GM18861 (cell line): Measurements from ENCODE around the gene EGFR.
A peak's percentile ranks its signal among the peaks of the same experiment; 100 is the strongest.

Experiments used
- ATAC-seq: cut with Tn5 transposase; IDR thresholded peaks from one replicate; pipeline ENCODE4 v1.9.1; 2021; ENCODE audit not compliant: unreplicated experiment

EGFR gene

GRCh38 chr7:55121249-55121648 lies 102.4 kb downstream of the EGFR start:
- no peak for ATAC-seq

- ATAC-seq = no peak
Observed at GRCh38 chr7:55122263-55122662, 103.4 kb downstream of the EGFR start.

DNA sequence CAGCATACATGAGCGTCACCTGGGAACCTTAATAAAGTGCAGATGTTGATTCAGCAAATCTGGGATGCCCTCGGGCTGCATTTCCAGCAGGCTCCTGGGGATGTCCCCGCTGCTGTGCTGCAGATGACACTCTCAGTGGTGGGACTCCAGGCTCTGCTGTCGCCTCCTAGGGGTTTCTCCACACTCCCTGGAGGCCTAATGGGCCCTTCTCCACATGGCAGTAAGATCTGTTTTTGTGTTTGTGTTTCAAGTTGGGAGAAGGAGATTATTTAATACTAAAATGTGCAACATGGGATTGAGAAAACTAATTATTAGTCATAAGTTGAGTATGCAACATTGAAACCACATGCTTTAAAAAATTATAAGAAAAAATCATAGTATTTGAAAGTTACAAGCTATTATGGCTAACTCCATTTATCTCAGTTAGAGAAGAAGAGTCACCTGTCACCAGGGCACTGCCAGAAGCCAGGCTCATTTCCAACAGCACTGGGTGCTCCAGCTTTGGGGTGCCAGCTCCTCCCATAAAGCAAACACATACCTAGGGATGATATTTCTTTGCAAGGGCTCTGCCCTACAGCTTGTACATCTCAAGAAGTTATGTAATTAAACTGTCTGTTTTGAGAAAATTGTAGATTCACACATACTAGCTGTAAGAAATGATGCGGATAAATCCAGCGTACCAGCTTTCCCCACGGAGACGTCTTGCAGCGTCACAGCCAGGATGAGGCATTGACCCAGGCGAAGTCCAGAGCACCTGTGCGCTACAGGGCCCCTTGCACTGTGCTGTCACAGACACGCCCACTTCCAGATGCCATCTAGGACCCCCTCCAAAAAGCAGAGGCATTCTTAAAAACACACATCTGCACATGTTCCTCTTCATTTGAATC lies 106.4 kb downstream of the EGFR start:
- ATAC-seq = no peak

DNA sequence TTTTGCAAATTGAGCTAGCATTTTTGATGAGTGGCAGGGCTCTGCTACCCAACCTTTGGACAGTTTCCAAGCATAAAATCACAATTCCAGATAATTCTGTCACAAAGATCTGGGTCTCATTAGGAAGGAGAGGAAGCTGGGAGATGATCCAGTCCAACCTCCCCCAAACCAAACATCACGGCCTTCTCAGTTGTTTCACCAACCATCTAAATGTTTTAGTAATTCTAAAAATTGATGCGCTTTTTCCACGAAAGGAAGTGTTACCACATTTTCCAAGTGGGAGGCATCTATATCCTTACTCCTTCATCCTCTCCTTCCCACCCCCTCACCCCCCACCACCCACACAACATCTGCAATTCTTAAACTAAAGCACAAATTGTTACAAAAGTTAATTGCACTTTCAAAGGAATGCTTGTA lies 108.3 kb downstream of the EGFR start:
- no peak for ATAC-seq

DNA sequence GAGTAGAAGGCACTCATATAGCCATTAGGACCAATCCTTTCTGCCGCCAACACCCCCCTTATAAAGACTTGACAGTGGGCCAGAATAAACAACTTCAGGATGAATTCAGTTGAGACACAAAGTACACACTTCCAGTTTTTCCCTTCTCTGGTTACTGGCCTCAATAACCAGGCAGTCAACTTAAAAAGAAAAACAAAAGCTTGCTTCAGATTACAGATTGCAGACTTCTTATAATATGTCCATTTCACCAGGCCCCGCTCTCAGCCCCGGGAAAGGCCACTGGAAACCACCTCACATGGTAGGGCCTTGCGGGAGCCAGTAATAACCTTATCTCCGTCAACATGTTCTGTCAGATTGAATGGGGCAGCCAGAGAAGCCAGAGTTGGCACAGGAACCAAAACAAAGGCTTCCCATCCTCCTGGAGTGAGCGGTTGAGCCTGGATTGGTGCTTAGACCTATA lies 108.8 kb downstream of the EGFR start:
- ATAC-seq = no peak

DNA sequence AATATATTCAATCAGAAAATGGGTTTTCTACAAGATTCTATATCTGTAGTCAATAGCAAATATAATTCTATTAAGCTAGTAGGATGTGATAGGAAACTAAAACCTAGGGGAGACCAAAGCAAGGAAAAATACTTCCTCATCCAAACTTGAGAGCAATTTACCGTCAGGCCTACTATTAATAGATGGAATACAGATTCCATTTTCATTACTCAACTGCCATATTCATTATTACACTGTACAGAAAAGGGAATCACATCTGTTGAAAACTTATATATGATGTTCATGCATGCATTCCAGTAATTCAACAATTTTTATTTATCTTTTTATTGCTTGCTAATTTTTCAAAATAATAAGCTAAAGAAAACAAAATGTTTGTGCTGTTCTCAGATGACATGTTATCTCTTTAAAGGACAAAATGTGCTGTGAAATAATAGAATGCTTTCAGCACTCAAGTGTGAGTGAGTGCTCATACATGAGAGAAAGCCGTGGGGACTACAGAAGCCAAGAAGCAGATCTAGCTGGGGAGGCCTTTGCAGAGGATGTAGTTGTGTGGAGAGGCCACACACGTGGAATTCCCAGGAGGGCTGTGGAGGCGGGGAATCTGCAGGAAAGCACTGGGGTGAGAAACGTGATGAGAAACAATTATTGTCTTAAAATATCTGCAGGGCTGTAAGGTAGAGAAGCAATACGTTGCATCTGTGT lies 110.0 kb downstream of the EGFR start:
- ATAC-seq = no peak

GRCh38 chr7:55129541-55130394 lies 111.0 kb downstream of the EGFR start:
- no peak for ATAC-seq

GRCh38 chr7:55130395-55131141 lies 111.8 kb downstream of the EGFR start:
- ATAC-seq = no peak

- ATAC-seq = no peak
Observed at GRCh38 chr7:55131142-55131929, 112.5 kb downstream of the EGFR start.

DNA sequence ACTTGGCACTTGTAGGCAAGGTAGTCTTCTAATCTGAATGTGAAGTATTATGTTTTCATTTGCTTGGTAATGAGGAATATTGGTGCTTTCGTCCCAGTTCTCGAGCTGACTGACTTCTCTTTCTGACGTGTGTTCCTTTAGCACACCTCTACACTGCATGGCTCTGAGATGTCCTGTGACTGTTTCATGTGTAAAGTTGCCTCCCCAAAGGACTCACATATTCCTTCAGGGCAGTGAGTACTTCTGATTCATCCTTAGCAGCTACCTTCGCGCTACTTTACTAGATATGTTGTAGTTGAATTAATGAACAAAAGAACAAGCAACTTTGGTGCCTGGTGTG lies 113.7 kb downstream of the EGFR start:
- ATAC-seq = no peak

DNA sequence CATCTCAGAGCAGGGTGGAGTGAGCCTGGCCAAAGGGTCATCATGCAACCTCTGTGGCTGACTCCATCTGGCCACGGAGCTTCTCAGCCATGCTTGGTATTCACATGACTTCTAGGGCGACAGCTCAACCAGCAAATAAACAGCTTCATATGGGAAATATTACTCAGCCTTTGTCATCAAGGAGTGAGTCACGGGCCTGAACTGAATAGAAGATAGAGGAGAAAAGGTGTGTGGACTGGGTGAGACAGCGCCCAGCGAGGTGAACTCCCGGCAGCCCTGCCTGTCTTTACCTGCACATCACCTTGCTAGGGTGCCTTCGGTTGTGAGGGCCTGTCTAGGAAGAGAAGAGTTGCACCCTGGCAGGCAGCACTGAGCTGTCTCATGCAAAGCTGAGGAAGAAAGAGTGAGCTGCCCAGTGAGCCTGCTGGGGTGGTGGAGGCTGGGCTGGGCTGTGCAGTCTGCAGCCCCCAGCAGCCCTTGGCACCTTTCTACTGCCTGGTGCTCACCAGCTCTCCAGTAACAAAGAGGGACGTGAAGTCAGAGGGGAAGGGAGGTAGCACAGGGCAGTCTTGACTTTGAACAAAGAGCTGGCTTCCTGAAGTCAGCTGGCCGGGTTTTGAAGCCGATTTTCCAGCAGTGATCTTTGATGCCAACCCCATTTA lies 114.2 kb downstream of the EGFR start:
- no peak for ATAC-seq

DNA sequence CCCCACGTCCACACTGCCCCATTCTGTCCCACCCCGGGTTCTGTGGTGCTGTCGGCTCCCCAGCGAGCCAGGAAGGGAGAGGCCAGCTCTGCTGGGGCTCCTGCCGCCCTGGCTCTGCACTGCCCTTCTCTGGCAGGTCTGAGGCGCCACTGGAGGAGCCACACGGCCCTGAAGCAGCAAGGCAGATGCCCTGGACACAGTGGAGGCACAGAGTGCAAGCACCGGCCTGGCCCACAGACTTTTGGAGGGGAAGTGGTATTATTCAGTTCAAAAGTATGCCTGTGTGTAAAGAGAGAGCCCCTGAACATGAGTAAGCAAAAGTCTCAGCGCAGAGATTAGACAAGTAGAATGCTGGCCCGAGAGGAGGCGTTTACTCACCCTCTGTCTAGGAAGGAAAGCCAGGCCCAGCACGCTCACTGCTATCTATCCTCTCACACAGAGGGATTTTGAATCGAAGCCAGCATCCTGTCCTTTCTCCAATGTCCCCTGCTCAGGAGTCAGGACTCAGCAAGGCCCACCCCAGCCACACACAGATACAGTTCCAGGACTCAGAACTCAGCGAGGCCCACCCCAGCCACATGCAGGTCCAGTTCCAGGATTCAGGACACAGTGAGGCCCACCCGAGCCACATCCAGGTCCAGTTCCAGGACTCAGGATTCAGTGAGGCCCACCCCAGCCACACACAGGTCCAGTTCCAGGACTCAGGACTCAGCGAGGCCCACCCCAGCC lies 115.0 kb downstream of the EGFR start:
- ATAC-seq = no peak

DNA sequence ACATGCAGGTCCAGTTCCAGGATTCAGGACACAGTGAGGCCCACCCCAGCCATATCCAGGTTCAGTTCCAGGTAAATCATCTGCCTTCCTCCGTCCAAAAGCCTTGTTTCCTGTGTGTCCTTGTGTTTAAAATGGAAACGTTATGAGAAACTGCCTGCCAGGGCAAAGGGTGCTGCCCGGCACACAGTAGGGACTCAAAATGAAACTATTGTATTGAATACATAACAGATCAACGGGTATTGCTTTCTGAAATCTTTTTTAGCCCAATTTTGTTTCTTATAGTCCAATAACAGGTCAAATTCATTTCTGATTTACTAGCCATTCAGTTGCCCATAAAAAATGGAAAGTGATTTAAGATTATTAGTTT lies 115.5 kb downstream of the EGFR start:
- no peak for ATAC-seq

GRCh38 chr7:55134786-55135185 lies 116.0 kb downstream of the EGFR start:
- ATAC-seq = no peak

- ATAC-seq = no peak
Observed at GRCh38 chr7:55135462-55135861, 116.6 kb downstream of the EGFR start.

DNA sequence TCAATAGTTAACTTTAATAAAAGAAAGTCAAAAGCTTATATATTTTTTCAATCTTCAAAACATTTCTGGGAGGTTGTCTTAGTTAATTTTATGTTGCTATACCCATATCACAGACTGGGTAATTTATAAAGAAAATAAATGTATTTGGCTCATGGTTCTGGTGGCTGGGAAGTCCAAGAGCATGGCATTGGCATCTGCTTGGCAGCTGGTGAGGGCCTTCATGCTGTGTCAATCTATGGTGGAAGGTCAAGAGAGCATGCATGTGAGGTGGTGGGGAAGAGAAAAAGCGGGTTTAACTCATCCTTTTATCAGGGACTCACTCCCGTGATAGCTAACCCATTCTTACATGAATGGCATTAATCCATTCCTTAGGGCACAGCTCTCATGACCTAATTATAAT lies 119.8 kb downstream of the EGFR start:
- no peak for ATAC-seq

DNA sequence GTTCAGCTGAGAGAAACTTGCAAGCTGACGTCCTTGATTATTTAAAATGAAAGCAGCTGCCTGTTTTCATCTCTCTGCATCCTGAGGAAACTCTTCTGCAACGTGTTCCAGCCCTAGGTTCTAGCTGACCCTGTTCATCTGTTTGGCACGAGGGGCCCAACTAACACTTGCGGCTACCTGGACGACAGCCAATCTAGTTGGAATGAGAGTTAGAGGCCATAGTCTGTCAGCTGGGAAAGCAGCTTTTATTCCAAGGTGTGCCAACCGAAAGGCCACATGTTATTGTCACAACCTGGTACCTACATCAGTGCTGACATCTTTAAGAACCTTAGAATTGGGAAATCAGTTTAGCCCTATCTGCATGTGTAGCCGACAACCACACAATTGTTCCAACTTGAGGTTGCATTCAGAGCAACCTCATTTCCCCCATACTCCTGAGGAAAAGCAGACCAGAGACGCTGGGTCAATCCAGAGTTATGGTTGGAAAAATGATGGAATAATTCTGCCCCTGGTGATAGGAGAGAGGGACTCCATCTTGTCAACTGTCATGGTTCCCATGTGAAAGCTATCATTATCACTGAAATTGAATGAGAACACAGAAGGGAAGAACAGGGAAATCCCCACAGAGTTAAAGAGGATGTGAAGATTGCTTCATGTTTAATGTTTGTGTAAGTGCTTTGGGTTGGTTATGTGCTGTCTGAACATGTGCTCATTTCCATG lies 121.6 kb downstream of the EGFR start:
- peak; percentile 99 for ATAC-seq

DNA sequence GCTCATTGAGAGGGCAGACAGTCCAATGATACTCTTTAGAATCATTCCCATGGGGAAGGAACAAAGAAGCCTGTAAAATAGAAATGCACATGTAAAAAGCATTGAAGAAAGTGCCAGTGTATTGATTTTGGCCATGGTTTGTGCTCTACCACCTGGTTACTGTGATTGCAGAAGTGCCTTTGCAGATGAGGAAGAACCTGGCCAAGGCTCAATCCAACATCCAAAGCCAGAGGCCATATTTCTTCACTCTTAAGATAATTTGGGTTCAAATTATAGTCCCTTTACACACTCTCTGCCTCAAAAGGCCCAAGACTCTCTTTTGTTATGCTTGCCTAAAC lies 122.1 kb downstream of the EGFR start:
- ATAC-seq = no peak
